ENCODE measurements around the gene COPA.
"Not testable (repeated sequence)": the region's sequence is repeated elsewhere in the genome, so short reads cannot be mapped to it uniquely, and the experiment has no call there.

Gene COPA

GRCh38 chr1:160325252-160325651 lies 17.8 kb downstream of the COPA start:
- DNase-seq = no peak

GRCh38 chr1:160322831-160323230 lies 20.2 kb downstream of the COPA start:
- no peak for DNase-seq

GRCh38 chr1:160315359-160315758 lies 27.7 kb downstream of the COPA start:
- no peak for DNase-seq

- no peak for DNase-seq
Observed at GRCh38 chr1:160309571-160309970, 33.5 kb downstream of the COPA start.

- DNase-seq = no peak
Observed at GRCh38 chr1:160309185-160309557, 33.9 kb downstream of the COPA start.

- no peak for DNase-seq
Observed at GRCh38 chr1:160308451-160309184, 34.4 kb downstream of the COPA start.

- no peak for DNase-seq
Observed at GRCh38 chr1:160307118-160307791, 35.8 kb downstream of the COPA start.

- no peak for DNase-seq
Observed at GRCh38 chr1:160300173-160300572, 42.9 kb downstream of the COPA start.

GRCh38 chr1:160296036-160296435 lies 47.0 kb downstream of the COPA start:
- DNase-seq = no peak

GRCh38 chr1:160293020-160293968 lies 49.8 kb downstream of the COPA start:
- DNase-seq = no peak

- DNase-seq = peak; percentile 76
Observed at GRCh38 chr1:160291248-160292220, 51.5 kb downstream of the COPA start.

GRCh38 chr1:160287769-160288168 lies 55.3 kb downstream of the COPA start:
- DNase-seq = not testable (repeated sequence)

- DNase-seq = no peak
Observed at GRCh38 chr1:160285506-160285905, 57.5 kb downstream of the COPA start.

- peak; percentile 95 for DNase-seq
Observed at GRCh38 chr1:160284782-160285344, 58.2 kb downstream of the COPA start, which contains the start of gene PEX19. PEX19 (minus strand) TSS chr1:160285133; CDS start chr1:160285124, 9 bp downstream.

- peak; percentile 24 for DNase-seq
Observed at GRCh38 chr1:160284220-160284781, 58.7 kb downstream of the COPA start.

GRCh38 chr1:160282807-160283206 lies 60.2 kb downstream of the COPA start:
- no peak for DNase-seq

- no peak for DNase-seq
Observed at GRCh38 chr1:160277987-160278386, 65.1 kb downstream of the COPA start.

- no peak for DNase-seq
Observed at GRCh38 chr1:160277330-160277729, 65.7 kb downstream of the COPA start.

GRCh38 chr1:160271025-160271424 lies 72.0 kb downstream of the COPA start:
- DNase-seq = no peak

- no peak for DNase-seq
Observed at GRCh38 chr1:160267284-160267991, 75.6 kb downstream of the COPA start.

Data from activated CD4-positive, alpha-beta T cell treated with anti-CD3 and anti-CD28 coated beads, Interleukin-2, amount 50 U/mL, for 16 hours (primary cell).